ENCODE data around the gene TMEM116.

TMEM116 gene

GRCh38 chr12:111893287-111893686 lies 119.7 kb downstream of the TMEM116 start:
- DNase-seq (ENCODE audit: low read depth, low spot score), result no peak

GRCh38 chr12:111887926-111888745 lies 124.8 kb downstream of the TMEM116 start:
- DNase-seq (ENCODE audit: low read depth, low spot score), result no peak

- DNase-seq (ENCODE audit: low read depth, low spot score), result no peak
Measured at GRCh38 chr12:111886662-111887545, 126.1 kb downstream of the TMEM116 start.

GRCh38 chr12:111881716-111882115 lies 131.2 kb downstream of the TMEM116 start:
- no peak for DNase-seq (ENCODE audit: low read depth, low spot score)
